AG04450 (cell line): ENCODE results near the gene DENND2A. TPM values are rescaled to one million over a fixed set of nuclear protein-coding genes. Genes with fewer than 3 reads are reported as not detected.

Source experiments
- CTCF ChIA-PET: fragments of 300-600, 350-600 bp; formaldehyde crosslinking; extraction: SDS; loops from one replicate; lab custom pipeline; 2022; ENCODE audit warnings: antibody characterized with exemption, inconsistent platforms; lab: Charles Lee
- POLR2A ChIA-PET: fragments of 350-600 bp; formaldehyde crosslinking; extraction: SDS; loops from one replicate; lab custom pipeline; 2021; ENCODE audit warnings: antibody characterized with exemption, inconsistent platforms; lab: Yijun Ruan, JAX
- DNase-seq: peaks from one replicate; pipeline ENCODE4 v3.0.0-alpha.2; 2011; ENCODE audit warnings: low read depth, low spot score
- H3K27ac ChIP-seq: one replicate; pipeline ENCODE4 v1.5.1; 2012; ENCODE audit warnings: low read depth, low read length, control low read depth
- H3K27me3 ChIP-seq: one replicate; pipeline ENCODE4 v1.6.0; 2012; ENCODE audit warnings: low read length; ENCODE audit not compliant: control insufficient read depth, insufficient read depth
- H3K4me3 ChIP-seq: 2 replicates; pipeline ENCODE4 v1.5.1; 2011; ENCODE audit warnings: mild to moderate bottlenecking, low read depth, low read length, control low read depth
- H3K9me3 ChIP-seq: 2 replicates; pipeline ENCODE4 v1.5.1; 2012; ENCODE audit warnings: low read length; ENCODE audit not compliant: control insufficient read depth, insufficient read depth
- CTCF ChIP-seq: IDR thresholded peaks from 2 replicates; pipeline ENCODE4 v1.5.1; 2011; ENCODE audit warnings: low read depth, low read length, control low read depth, inconsistent platforms
- polyA plus RNA-seq: library from polyadenylated mRNA; depleted of rRNA; stranded (reverse); fragments of >200 nt; gene quantifications from 2 replicates; pipeline ENCODE4 v1.2.3, GENCODE V29; 2011

DENND2A gene
- polyA plus RNA-seq, 1 experiment: 40.8 TPM

- H3K27me3 ChIP-seq: no peaks in the 10 kb centered on the region
- CTCF ChIA-PET: interaction anchor here (0.5 to 2.3 kb wide), 2 partner anchors 127 to 136 kb away, joined by 6 to 7 read pairs; no protein-coding TSS in a partner anchor
- no peak overlapping the region for H3K4me3 ChIP-seq
- no peak for TF ChIP-seq CTCF
- POLR2A ChIA-PET: no interaction called here
- H3K27ac ChIP-seq: no peak overlapping the region
- no peak for DNase-seq
- H3K9me3 ChIP-seq: no peaks in the 10 kb centered on the region
These were observed 114.4 kb downstream of the DENND2A start for GRCh38 chr7:140526214-140526613.

- TF ChIP-seq CTCF: no peak
- Histone ChIP-seq H3K9me3 (no peaks in the 10 kb centered on the region), H3K4me3 (no peak overlapping the region), H3K27me3 (no peaks in the 10 kb centered on the region), H3K27ac (no peak overlapping the region)
- CTCF ChIA-PET: interaction anchor here (2.3 kb wide), 1 partner anchor 127 kb away, joined by 7 read pairs; no protein-coding TSS in a partner anchor
- POLR2A ChIA-PET: no interaction called here
- DNase-seq: no peak
These were observed 114.9 kb downstream of the DENND2A start for GRCh38 chr7:140525743-140526142.

GRCh38 chr7:140521421-140521820, 119.2 kb downstream of the DENND2A start:
- no peak for DNase-seq
- H3K27me3 ChIP-seq: no peaks in the 10 kb centered on the region
- no peak overlapping the region for H3K4me3 ChIP-seq
- ChIA-PET POLR2A (no interaction called here), CTCF (interaction anchor here (0.5 to 5.0 kb wide), 2 partner anchors 28 to 132 kb away, joined by 7 to 23 read pairs; no protein-coding TSS in a partner anchor)
- H3K9me3 ChIP-seq: no peaks in the 10 kb centered on the region
- TF ChIP-seq CTCF: no peak
- no peak overlapping the region for H3K27ac ChIP-seq

GRCh38 chr7:140519007-140519399, 121.6 kb downstream of the DENND2A start:
- no peak for DNase-seq
- Histone ChIP-seq H3K4me3 (no peak overlapping the region), H3K9me3 (no peaks in the 10 kb centered on the region), H3K27me3 (no peaks in the 10 kb centered on the region), H3K27ac (no peak overlapping the region)
- TF ChIP-seq CTCF: no peak
- ChIA-PET CTCF (interaction anchor here (3.3 to 5.0 kb wide), 2 partner anchors 134 to 137 kb away, joined by 18 to 23 read pairs; no protein-coding TSS in a partner anchor), POLR2A (interaction anchor here (0.8 kb wide), 1 partner anchor 100 kb away, joined by 11 read pairs; no protein-coding TSS in a partner anchor)

- Histone ChIP-seq H3K9me3 (no peaks in the 10 kb centered on the region), H3K27me3 (no peaks in the 10 kb centered on the region), H3K4me3 (no peak overlapping the region), H3K27ac (no peak overlapping the region)
- ChIA-PET CTCF (interaction anchor here (0.6 to 5.0 kb wide), 11 partner anchors 14 to 141 kb away, joined by 3 to 44 read pairs (median 5); no protein-coding TSS in a partner anchor), POLR2A (interaction anchor here (0.7 to 1.2 kb wide), 2 partner anchors 20 to 119 kb away, joined by 3 to 4 read pairs; no protein-coding TSS in a partner anchor)
- TF ChIP-seq CTCF: no peak
- DNase-seq: no peak
These were observed 122.1 kb downstream of the DENND2A start for GRCh38 chr7:140518370-140519006.
